ENCODE data around the gene OR4D6.

DNA sequence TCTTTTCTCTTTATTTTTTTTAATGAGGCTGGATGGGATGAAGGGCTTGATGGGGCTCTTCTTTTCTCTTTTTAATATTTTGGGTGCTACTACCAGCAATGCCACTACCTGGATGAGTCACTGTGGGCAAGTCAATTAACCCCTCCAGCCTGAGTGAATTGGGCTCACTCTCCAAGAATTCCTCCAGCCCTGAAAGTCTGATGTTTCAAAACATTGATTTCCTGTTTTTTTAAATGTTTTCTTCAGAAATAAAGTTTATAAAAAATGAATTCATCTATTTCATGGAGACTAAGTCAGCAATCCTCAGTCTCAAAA is 29.7 kb upstream of the OR4D6 start:
- TF ChIP-seq, protein P1, sequence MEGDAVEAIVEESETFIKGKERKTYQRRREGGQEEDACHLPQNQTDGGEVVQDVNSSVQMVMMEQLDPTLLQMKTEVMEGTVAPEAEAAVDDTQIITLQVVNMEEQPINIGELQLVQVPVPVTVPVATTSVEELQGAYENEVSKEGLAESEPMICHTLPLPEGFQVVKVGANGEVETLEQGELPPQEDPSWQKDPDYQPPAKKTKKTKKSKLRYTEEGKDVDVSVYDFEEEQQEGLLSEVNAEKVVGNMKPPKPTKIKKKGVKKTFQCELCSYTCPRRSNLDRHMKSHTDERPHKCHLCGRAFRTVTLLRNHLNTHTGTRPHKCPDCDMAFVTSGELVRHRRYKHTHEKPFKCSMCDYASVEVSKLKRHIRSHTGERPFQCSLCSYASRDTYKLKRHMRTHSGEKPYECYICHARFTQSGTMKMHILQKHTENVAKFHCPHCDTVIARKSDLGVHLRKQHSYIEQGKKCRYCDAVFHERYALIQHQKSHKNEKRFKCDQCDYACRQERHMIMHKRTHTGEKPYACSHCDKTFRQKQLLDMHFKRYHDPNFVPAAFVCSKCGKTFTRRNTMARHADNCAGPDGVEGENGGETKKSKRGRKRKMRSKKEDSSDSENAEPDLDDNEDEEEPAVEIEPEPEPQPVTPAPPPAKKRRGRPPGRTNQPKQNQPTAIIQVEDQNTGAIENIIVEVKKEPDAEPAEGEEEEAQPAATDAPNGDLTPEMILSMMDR (IDR thresholded peaks at IDR 0.05) = no peak
- TF ChIP-seq POLR2AphosphoS5 (IDR thresholded peaks at IDR 0.05) (no peak), POLR2A (IDR thresholded peaks at IDR 0.05; ENCODE audit: low read depth) (no peak)

Measured in esophagus muscularis mucosa (tissue), 3 donors.